GM19328 (cell line): ENCODE measurements around the gene PCDHB9.
"Not testable (repeated sequence)": the region's sequence is repeated elsewhere in the genome, so short reads cannot be mapped to it uniquely, and the experiment has no call there.

Experiments
- ATAC-seq: cut with Tn5 transposase; IDR thresholded peaks from one replicate; pipeline ENCODE4 v1.9.1; 2021; ENCODE audit warnings: mild to moderate bottlenecking, moderate library complexity; ENCODE audit not compliant: unreplicated experiment

PCDHB9 gene

DNA sequence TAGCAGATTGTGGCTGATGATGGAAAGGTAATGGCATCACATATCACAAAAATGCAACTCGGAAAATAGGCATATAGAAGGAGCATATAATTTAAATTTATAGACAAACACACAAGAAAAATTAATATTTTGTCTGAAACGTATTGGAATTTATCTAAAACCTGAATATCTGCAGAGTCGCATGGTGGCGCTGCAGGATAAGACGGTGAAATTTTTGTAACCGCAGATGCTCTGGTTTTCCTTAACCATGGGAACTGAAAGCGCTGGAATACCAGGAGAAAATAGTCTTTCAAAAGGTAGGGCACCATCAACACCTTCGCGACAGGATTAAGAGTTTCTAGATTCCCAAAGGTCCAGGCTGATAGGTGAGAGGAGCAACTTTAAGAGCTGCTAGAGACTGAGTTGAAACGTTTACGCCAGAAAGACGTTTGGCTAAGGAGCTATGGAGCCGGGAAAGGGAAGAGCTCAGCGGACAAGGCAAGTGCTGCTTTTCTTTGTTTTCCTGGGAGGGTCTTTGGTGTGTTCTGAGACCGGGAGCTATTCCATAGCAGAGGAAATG lies 47.2 kb downstream of the PCDHB9 start:
- ATAC-seq, result no peak

DNA sequence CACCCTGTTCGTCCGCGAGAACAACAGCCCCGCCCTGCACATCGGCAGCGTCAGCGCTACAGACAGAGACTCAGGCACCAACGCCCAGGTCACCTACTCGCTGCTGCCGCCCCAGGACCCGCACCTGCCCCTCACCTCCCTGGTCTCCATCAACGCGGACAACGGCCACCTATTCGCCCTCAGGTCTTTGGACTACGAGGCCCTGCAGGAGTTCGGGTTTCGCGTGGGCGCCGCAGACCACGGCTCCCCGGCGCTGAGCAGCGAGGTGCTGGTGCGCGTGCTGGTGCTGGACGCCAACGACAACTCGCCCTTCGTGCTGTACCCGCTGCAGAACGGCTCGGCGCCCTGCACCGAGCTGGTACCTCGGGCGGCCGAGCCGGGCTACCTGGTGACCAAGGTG lies 49.0 kb downstream of the PCDHB9 start:
- ATAC-seq, result not testable (repeated sequence)

DNA sequence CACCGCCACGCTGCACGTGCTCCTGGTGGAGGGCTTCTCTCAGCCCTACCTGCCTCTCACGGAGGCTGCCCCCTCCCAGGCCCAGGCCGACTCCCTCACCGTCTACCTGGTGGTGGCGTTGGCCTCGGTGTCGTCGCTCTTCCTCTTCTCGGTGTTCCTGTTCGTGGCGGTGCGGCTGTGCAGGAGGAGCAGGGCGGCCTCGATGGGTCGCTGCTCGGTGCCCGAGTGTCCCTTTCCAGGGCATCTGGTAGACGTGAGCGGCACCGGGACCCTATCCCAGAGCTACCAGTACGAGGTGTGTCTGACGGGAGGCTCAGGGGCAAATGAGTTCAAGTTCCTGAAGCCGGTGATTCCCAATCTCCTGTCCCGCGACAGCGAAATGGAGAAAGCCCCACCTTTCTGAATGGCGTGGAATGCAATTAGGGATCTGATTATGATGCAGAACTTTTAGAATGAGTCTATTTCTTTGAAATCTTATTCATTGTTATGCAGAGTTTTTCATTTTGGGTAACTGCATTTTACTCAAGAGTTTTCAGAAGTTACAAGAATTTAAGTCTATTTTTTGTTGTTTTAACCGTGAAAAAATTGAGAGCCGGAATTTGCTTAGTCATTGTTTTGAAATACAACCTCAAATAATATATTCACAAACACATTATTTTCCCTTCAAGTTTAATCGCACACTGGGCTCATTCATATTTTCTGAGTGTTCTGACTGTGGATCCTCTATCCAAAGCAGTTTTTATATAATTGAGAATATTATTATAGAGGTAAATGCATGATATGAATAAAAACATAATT lies 49.8 kb downstream of the PCDHB9 start:
- ATAC-seq, result no peak
